Measurements from ENCODE around the gene PIK3R5. TPM values are rescaled to one million over a fixed set of nuclear protein-coding genes. Genes with fewer than 3 reads are reported as not detected.

The PIK3R5 gene
- total RNA-seq, 1 experiment from 2014 or later = 5.9 TPM

DNA sequence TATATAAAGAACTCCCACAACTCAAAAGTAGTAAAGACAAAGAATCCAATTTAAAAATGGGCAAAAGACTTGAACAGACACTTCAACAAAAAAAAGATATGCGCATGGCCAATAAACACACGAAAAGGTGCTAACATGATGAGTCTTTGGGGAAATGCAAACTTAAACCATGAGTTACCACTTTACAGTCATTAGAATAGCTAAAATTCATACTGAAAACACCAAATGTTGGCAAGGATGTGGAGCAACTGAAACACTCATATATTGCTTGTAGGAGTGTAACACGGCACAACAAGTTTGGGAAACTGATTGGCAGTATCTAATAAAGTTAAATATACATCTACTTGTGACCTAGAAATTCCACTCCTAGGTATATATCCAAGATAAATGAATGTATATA, 3.0 kb upstream of the PIK3R5 start (continued):
- TF ChIP-seq ZNF281 (CRISPR knock-in tag; IDR thresholded peaks at IDR 0.05) (no peak), ZNF416 (CRISPR knock-in tag; IDR thresholded peaks at IDR 0.05) (no peak), E2F1 (CRISPR knock-in tag; IDR thresholded peaks at IDR 0.05) (no peak), RORB (CRISPR knock-in tag; IDR thresholded peaks at IDR 0.05) (no peak), SP1 (CRISPR knock-in tag; conservative IDR thresholded peaks at IDR 0.05) (no peak), CBFB (CRISPR knock-in tag; IDR thresholded peaks at IDR 0.05; ENCODE audit: low read depth) (no peak), STAT6 (CRISPR knock-in tag; conservative IDR thresholded peaks at IDR 0.05; ENCODE audit: low read depth) (no peak), ATF1 (CRISPR knock-in tag; IDR thresholded peaks at IDR 0.05) (no peak)
- TF ChIP-seq, protein P1, sequence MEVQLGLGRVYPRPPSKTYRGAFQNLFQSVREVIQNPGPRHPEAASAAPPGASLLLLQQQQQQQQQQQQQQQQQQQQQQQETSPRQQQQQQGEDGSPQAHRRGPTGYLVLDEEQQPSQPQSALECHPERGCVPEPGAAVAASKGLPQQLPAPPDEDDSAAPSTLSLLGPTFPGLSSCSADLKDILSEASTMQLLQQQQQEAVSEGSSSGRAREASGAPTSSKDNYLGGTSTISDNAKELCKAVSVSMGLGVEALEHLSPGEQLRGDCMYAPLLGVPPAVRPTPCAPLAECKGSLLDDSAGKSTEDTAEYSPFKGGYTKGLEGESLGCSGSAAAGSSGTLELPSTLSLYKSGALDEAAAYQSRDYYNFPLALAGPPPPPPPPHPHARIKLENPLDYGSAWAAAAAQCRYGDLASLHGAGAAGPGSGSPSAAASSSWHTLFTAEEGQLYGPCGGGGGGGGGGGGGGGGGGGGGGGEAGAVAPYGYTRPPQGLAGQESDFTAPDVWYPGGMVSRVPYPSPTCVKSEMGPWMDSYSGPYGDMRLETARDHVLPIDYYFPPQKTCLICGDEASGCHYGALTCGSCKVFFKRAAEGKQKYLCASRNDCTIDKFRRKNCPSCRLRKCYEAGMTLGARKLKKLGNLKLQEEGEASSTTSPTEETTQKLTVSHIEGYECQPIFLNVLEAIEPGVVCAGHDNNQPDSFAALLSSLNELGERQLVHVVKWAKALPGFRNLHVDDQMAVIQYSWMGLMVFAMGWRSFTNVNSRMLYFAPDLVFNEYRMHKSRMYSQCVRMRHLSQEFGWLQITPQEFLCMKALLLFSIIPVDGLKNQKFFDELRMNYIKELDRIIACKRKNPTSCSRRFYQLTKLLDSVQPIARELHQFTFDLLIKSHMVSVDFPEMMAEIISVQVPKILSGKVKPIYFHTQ (CRISPR knock-in tag; IDR thresholded peaks at IDR 0.05) = no peak

DNA sequence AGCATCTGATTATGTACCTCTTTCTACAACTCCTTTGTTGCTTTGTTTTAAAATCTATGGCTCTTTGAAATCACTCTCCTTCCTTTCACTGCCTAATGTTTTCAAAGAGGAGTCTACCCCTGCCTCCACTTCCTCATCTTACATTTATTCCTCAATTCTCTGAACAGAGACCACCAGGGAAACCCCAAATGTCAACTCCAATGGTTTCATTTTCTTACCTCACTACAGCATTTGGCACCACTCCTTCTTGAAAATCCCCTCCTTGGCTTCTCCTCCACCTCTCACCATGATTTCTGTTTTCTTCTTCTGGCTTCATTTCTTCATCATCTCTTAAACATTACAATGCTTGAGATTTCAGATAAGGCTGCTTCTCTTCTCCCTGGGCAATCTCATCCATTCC, 2.4 kb upstream of the PIK3R5 start:
- H3K27me3 Mint-ChIP-seq (ENCODE audit: low read depth) = peaks cover 55% of the 10 kb centered on the region
- TF ChIP-seq ZNF121 (CRISPR knock-in tag; IDR thresholded peaks at IDR 0.05) = no peak
- TF ChIP-seq TEAD1 (CRISPR knock-in tag; IDR thresholded peaks at IDR 0.05) = no peak
- TF ChIP-seq TP53 (CRISPR knock-in tag; IDR thresholded peaks at IDR 0.05) = no peak
- no peak for TF ChIP-seq SMAD4 (CRISPR knock-in tag; IDR thresholded peaks at IDR 0.05)
- no peak for TF ChIP-seq ATF2 (CRISPR knock-in tag; IDR thresholded peaks at IDR 0.05; ENCODE audit: borderline replicate concordance, low read depth)

More for the DNA sequence above, 2.4 kb upstream of the PIK3R5 start:
- Mint-ChIP-seq H3K4me3 (no peak overlapping the region), H3K9me3 (peaks cover 38% of the 10 kb centered on the region), H3K36me3 (peaks cover 17% of the 10 kb centered on the region), H3K4me1 (peaks cover 5% of the 10 kb centered on the region), H3K27ac (no peak overlapping the region)
- DNase-seq (ENCODE audit: low spot score) (no peak), ATAC-seq (no peak)
- CTCF ChIA-PET = no interaction called here
- POLR2A ChIA-PET = no interaction called here

Measured in WTC11 (cell line).